ENCODE results near the gene SIK2. TPM values are rescaled to one million over a fixed set of nuclear protein-coding genes. Genes with fewer than 3 reads are reported as not detected.

SIK2 gene
- total RNA-seq, 1 donor from 2014 or later = 14.3 TPM

DNA sequence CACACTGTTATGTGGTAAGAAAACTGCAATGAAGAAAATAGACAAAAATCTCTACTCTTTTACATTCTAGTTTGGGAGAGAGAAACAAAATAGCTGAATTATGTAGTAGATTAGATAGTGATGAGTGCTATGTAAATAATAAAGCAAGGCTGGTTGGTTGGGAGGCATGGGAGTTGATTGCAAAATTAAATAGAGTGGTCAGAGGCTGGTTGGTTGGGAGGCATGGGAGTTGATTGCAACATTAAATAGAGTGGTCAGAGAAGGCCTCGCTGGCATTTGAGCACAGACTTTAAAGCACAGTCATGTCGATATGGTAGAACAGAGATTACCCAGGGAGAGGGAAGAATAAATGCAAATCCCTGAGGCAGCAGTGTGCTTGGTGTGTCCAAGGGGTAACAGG lies 22.4 kb downstream of the SIK2 start:
- H3K9me3 ChIP-seq (ENCODE audit: insufficient read depth, low read depth, low read length) = no peaks in the 10 kb centered on the region
- peaks cover 3% of the 10 kb centered on the region for H3K4me1 ChIP-seq (ENCODE audit: insufficient read depth, low read length)
- H3K4me1 Mint-ChIP-seq (ENCODE audit: low read depth, unreplicated experiment) = peaks cover 2% of the 10 kb centered on the region
- no peaks in the 10 kb centered on the region for H3K27me3 ChIP-seq (ENCODE audit: insufficient read depth, low read length)
- no peak overlapping the region for H3K4me3 Mint-ChIP-seq (ENCODE audit: unreplicated experiment)
- TF ChIP-seq, protein P1, sequence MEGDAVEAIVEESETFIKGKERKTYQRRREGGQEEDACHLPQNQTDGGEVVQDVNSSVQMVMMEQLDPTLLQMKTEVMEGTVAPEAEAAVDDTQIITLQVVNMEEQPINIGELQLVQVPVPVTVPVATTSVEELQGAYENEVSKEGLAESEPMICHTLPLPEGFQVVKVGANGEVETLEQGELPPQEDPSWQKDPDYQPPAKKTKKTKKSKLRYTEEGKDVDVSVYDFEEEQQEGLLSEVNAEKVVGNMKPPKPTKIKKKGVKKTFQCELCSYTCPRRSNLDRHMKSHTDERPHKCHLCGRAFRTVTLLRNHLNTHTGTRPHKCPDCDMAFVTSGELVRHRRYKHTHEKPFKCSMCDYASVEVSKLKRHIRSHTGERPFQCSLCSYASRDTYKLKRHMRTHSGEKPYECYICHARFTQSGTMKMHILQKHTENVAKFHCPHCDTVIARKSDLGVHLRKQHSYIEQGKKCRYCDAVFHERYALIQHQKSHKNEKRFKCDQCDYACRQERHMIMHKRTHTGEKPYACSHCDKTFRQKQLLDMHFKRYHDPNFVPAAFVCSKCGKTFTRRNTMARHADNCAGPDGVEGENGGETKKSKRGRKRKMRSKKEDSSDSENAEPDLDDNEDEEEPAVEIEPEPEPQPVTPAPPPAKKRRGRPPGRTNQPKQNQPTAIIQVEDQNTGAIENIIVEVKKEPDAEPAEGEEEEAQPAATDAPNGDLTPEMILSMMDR (IDR thresholded peaks at IDR 0.05; ENCODE audit: insufficient read depth, low read depth, low read length) = no peak
- TF ChIP-seq EZH2 (IDR thresholded peaks at IDR 0.05; ENCODE audit: insufficient read depth, low read length) = no peak
- H3K36me3 ChIP-seq (ENCODE audit: insufficient read depth, low read length) = peaks cover 3% of the 10 kb centered on the region
- no peak overlapping the region for H3K9ac ChIP-seq (ENCODE audit: low read length)
- no peak overlapping the region for H3K4me3 ChIP-seq (ENCODE audit: insufficient read depth, low read depth, low read length)
- H4K20me1 ChIP-seq (ENCODE audit: insufficient read depth, low read length) = no peaks in the 10 kb centered on the region
- H3K4me2 ChIP-seq (ENCODE audit: low read length) = no peak overlapping the region
- H3K27ac ChIP-seq (ENCODE audit: low read depth, low read length) = no peak overlapping the region
- H2AFZ ChIP-seq (ENCODE audit: low read depth, low read length) = no peak overlapping the region
- no peaks in the 10 kb centered on the region for H3K79me2 ChIP-seq (ENCODE audit: insufficient read depth, low read length)
- H3K9me3 Mint-ChIP-seq (ENCODE audit: unreplicated experiment) = no peaks in the 10 kb centered on the region
- no peak overlapping the region for H3K27ac Mint-ChIP-seq (ENCODE audit: unreplicated experiment)
- peaks cover 19% of the 10 kb centered on the region for H3K36me3 Mint-ChIP-seq (ENCODE audit: low read depth, unreplicated experiment)
- DNase-seq (ENCODE audit: low read depth) (no peak), FAIRE-seq (no peak)
- no peaks in the 10 kb centered on the region for H3K27me3 Mint-ChIP-seq (ENCODE audit: low read depth, unreplicated experiment)

- Histone ChIP-seq H3K27ac (ENCODE audit: low read depth, low read length) (no peak overlapping the region), H4K20me1 (ENCODE audit: insufficient read depth, low read length) (no peaks in the 10 kb centered on the region), H2AFZ (ENCODE audit: low read depth, low read length) (no peak overlapping the region), H3K4me1 (ENCODE audit: insufficient read depth, low read length) (peaks cover 18% of the 10 kb centered on the region), H3K27me3 (ENCODE audit: insufficient read depth, low read length) (no peaks in the 10 kb centered on the region), H3K79me2 (ENCODE audit: insufficient read depth, low read length) (peaks cover 2% of the 10 kb centered on the region), H3K9ac (ENCODE audit: low read length) (no peak overlapping the region), H3K36me3 (ENCODE audit: insufficient read depth, low read length) (peaks cover 2% of the 10 kb centered on the region), H3K9me3 (ENCODE audit: insufficient read depth, low read depth, low read length) (no peaks in the 10 kb centered on the region), H3K4me3 (ENCODE audit: insufficient read depth, low read depth, low read length) (no peak overlapping the region), H3K4me2 (ENCODE audit: low read length) (no peak overlapping the region)
- Mint-ChIP-seq H3K27me3 (ENCODE audit: low read depth, unreplicated experiment) (no peaks in the 10 kb centered on the region), H3K4me3 (ENCODE audit: unreplicated experiment) (no peak overlapping the region), H3K36me3 (ENCODE audit: low read depth, unreplicated experiment) (peaks cover 19% of the 10 kb centered on the region), H3K4me1 (ENCODE audit: low read depth, unreplicated experiment) (peaks cover 2% of the 10 kb centered on the region), H3K27ac (ENCODE audit: unreplicated experiment) (no peak overlapping the region), H3K9me3 (ENCODE audit: unreplicated experiment) (no peaks in the 10 kb centered on the region)
- no peak for DNase-seq (ENCODE audit: low read depth)
- TF ChIP-seq, protein P1 (IDR thresholded peaks at IDR 0.05; ENCODE audit: insufficient read depth, low read depth, low read length) = no peak
- no peak for TF ChIP-seq EZH2 (IDR thresholded peaks at IDR 0.05; ENCODE audit: insufficient read depth, low read length)
- FAIRE-seq = peak; percentile 13
These were observed 25.3 kb downstream of the SIK2 start for GRCh38 chr11:111627591-111627990.

DNA sequence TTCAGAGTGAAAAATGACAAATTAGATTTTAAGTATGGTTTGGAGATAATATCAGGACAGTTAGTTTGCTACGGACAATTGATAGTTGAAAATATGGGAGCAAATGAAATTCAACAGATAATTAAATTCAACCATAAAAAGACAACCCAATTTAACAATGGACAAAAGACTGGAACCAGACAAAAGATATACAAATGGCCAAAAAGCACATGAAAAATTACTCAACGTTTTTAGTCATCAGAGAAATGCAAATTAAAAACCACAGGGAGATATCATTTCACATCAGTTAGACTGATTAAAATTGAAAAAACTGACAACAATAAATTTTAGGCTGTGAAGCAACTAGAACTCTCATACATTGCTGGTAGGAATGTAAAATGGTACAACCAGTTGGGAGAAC lies 27.2 kb downstream of the SIK2 start:
- H4K20me1 ChIP-seq (ENCODE audit: insufficient read depth, low read length) = no peaks in the 10 kb centered on the region
- no peak overlapping the region for H3K9ac ChIP-seq (ENCODE audit: low read length)
- peaks cover 2% of the 10 kb centered on the region for H3K36me3 ChIP-seq (ENCODE audit: insufficient read depth, low read length)
- DNase-seq (ENCODE audit: low read depth) (peak; percentile 60), FAIRE-seq (peak; percentile 74)
- no peak overlapping the region for H3K4me3 ChIP-seq (ENCODE audit: insufficient read depth, low read depth, low read length)
- Mint-ChIP-seq H3K4me1 (ENCODE audit: low read depth, unreplicated experiment) (peaks cover 18% of the 10 kb centered on the region), H3K9me3 (ENCODE audit: unreplicated experiment) (no peaks in the 10 kb centered on the region), H3K27me3 (ENCODE audit: low read depth, unreplicated experiment) (no peaks in the 10 kb centered on the region), H3K36me3 (ENCODE audit: low read depth, unreplicated experiment) (peaks cover 10% of the 10 kb centered on the region), H3K4me3 (ENCODE audit: unreplicated experiment) (no peak overlapping the region), H3K27ac (ENCODE audit: unreplicated experiment) (no peak overlapping the region)
- H3K79me2 ChIP-seq (ENCODE audit: insufficient read depth, low read length) = peaks cover 2% of the 10 kb centered on the region
- H3K27ac ChIP-seq (ENCODE audit: low read depth, low read length) = no peak overlapping the region
- H3K4me2 ChIP-seq (ENCODE audit: low read length) = no peak overlapping the region
- no peak for TF ChIP-seq EZH2 (IDR thresholded peaks at IDR 0.05; ENCODE audit: insufficient read depth, low read length)
- TF ChIP-seq, protein P1 (IDR thresholded peaks at IDR 0.05; ENCODE audit: insufficient read depth, low read depth, low read length) = no peak
- H3K9me3 ChIP-seq (ENCODE audit: insufficient read depth, low read depth, low read length) = no peaks in the 10 kb centered on the region
- no peak overlapping the region for H2AFZ ChIP-seq (ENCODE audit: low read depth, low read length)
- H3K27me3 ChIP-seq (ENCODE audit: insufficient read depth, low read length) = no peaks in the 10 kb centered on the region
- peaks cover 34% of the 10 kb centered on the region for H3K4me1 ChIP-seq (ENCODE audit: insufficient read depth, low read length)
